EL (cell line): ENCODE results near the gene PALMD.

ENCODE experiments used
- DNase-seq: peaks from one replicate; pipeline ENCODE4 v3.0.0-alpha.2; 2016

PALMD gene

DNA sequence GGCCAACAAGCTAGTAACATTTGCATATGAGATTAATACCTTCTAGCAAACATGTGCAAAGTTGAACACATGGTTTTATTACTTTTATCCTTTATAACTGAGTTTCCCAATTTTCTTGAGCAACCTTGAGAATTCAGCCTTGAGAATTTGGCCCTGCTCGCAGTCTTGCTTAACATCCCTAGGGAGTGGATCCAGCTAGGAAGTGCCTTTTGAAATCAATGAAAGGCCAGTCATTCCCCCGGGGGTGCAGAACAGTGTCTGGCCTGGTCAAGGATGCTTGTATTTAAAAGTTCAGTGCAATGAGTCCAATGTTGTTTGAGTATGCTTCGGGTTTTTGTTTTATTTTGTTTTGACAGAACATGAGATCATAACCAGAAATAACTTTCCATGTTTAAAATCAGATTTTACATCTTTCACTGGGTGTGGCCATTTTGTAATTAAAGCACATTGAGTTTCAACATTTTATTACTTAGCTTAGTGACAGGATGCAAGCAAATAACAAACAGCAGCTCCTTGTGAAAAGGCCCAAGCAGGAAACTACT, 16.7 kb downstream of the PALMD start:
- peak; percentile 55 for DNase-seq

GRCh38 chr1:99663501-99663900, 17.6 kb downstream of the PALMD start:
- no peak for DNase-seq

GRCh38 chr1:99665212-99665611, 19.3 kb downstream of the PALMD start:
- no peak for DNase-seq

DNA sequence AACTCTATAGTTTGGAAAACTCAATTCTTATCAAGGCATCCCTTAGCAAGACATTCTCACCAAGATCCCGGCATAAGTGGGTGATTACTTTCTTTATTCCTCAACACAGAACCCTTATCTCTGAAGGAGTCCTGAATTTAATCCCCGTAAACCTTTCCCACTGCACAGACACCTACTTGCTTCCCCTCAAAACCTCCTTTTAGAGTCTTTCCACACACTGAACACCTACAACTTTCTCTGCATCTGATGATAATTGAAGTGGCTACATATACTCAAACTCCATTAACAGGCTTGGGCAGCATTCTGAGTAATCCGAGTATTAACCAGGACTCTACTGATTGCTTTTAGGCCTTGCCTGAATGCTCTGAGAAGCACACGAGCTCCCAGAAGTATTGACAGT, 23.5 kb downstream of the PALMD start:
- no peak for DNase-seq

DNA sequence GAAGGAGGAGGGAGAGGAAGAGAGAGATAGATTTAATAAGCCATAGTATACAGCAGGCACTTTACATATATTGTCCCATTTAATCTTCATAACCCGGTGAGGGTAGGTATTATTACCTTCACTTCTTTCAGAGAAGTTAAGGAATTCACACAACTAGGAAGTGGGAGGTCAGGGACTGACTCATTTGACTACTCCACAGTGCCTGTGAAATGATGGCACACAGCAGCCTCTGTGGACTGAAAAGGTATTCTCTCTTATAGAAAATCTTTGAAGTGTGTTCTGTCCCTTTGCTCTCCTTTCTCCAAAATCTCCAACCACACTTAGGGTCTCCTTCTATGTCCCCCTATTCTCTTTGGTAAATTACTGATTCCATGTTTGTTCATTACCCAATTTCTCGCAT, 23.9 kb downstream of the PALMD start:
- DNase-seq = no peak

GRCh38 chr1:99670583-99670982, 24.7 kb downstream of the PALMD start:
- no peak for DNase-seq

- DNase-seq = no peak
Measured at GRCh38 chr1:99672038-99672437, 26.1 kb downstream of the PALMD start.

- DNase-seq = peak; percentile 45
Measured at GRCh38 chr1:99672530-99673213, 26.8 kb downstream of the PALMD start.

GRCh38 chr1:99673315-99673714, 27.4 kb downstream of the PALMD start:
- DNase-seq = no peak

DNA sequence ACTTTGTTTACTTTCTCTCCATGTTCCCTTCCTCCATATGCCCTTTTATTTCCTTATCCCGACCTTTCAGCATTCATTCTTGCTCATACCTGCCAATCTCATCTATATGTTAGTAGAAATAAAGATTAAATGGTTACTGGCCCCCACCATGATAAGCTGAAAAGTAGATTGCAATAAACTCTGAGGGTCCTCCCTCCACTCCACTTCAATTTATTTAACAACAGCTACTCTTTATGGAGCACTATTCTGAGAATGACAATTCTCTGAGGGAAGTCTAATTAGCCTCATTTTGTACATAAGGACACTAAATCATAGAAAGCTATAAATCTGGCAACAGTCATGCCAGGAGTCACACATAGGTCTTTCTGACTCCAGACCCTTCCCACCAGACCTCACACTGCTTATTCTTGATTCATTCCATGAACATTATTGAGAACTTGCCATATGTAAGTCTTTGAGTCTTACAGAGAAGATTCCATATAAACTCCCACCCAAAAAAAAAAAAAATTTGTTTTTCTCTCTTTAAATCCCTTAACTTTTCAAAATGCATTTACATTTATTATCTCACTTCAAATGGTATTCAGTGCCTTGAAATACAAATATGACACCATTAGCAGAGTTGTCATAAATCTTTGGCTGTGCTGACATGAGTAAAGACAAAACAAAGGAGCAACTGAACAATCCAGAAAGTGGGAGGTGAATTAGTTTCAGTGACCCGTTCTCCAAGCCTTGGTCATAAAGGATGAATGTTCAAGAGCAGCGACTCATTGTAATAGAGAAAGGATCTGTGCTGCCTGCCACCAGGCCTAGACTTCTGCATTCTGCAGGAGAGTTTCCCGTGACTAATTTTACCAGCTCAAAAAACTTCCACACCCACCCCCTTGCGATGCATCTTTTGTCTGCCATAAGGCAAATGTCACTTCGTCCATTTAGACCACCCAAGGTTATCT, 28.5 kb downstream of the PALMD start:
- no peak for DNase-seq

- DNase-seq = no peak
Measured at GRCh38 chr1:99675292-99675691, 29.4 kb downstream of the PALMD start.

DNA sequence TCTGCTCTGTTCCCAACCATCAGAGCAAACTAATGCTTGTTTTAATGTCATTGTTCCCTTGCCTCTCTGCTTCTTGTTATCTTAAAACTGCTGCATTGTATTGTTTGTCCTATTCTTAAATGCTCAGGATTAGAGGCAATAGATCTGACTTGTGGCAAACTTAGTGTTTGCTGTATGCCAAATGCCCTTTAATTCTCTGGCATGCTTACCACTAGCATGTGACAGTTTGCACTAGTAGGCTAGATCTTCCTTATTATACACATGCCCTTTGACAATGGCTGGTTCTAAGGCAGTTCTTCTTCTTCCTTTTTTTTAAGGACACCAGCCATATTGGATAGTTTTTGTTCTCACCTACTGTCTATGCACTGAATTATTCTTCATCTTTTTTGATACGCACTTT, 30.1 kb downstream of the PALMD start:
- DNase-seq = no peak

- no peak for DNase-seq
Measured at GRCh38 chr1:99676876-99677275, 31.0 kb downstream of the PALMD start.

DNA sequence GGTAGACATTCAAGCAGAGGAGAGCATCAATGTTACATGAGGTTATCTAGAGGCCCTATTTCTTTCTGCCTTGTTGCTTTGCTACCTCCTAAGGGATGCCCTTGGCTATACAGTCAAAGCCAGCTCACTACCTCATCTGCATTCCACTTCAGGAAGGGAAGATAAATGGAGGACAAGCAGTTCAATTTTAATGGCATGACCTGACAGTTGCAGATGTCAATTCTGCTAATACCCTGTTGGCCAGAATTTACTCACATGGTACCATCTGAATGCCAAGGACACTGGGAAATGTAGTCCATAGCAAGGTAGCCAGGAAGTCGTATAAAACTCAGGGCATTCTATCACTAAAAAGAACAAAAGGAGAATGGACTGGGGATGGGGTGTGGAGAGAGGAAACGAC, 31.5 kb downstream of the PALMD start:
- no peak for DNase-seq

DNA sequence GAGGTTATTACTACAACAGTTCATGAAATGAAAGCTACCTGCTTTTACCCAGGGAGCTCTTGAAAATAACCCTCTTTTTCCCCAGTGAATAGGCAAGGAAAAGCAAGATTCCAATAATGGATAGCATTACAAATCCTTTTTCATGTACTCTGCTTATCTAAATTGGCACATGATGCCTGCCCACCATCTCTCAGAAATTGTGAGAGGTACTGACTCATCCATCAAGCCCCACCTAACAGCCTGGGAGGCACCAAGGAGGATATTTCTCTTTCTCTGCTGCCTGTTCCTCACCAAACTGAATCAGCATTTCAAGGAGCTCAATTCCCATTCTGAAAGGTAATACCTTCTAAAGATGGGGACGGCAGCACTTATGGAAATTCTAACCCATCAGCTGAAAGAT, 34.4 kb downstream of the PALMD start:
- peak; percentile 52 for DNase-seq

- peak; percentile 20 for DNase-seq
Measured at GRCh38 chr1:99681583-99681982, 35.7 kb downstream of the PALMD start.

DNA sequence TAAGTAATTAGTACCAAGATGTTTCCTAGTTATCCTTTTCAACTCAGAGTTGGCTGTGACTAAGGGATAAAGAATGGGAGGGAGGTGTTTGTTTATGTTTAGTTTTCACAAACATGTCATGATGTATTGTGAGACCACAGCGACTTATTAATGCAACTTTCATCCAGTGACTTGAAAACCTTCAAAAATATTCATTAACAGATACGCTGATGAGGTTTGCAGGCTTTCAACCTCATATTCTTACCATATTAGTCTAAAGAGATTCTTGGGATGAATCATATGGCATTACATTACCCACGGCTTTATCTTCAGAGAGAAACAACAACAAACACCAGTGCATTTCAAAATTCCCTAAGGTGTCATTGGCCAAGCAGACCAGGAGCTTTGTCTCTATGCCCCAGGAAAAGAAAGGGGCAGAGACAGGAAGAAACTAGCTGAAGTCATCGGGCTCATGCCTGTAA, 36.4 kb downstream of the PALMD start:
- peak; percentile 80 for DNase-seq

- peak; percentile 85 for DNase-seq
Measured at GRCh38 chr1:99685516-99686180, 39.7 kb downstream of the PALMD start.

DNA sequence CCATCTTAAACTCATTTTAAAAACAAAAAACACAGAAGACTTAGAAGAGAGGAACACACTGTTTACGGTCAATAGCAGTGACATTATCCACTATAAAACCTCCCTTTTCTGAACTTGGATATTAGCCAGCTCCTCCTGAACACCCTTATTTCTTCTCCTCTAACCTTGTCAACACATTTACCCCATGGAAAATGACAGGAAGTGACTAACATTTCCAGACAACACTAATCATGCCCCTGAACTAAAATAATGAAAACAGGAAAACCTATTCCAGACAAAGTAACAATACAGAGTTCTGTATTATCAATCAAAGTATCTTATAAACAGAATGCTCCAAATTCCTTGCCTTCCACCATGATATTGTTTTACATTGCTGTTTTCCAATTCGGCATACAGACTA, 45.3 kb downstream of the PALMD start:
- DNase-seq = peak; percentile 27

DNA sequence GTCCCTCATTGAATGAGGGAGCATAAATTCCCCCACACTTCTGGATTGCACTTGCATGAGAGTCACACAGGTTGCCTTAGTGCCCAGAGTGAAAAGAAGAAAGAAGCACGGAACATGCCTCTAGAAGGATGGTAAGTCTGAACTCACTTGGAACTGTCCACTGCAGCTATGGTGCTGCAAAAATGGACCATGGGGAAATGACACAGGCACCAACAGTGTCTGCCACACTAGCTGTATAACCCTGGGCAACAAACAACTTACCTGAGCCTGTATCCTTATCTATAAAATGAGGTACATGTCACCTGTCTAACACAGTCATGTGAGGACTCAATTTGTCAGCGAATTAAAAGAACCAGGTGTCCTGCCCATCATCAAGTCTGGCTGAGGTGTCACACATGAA, 50.7 kb downstream of the PALMD start:
- no peak for DNase-seq

DNA sequence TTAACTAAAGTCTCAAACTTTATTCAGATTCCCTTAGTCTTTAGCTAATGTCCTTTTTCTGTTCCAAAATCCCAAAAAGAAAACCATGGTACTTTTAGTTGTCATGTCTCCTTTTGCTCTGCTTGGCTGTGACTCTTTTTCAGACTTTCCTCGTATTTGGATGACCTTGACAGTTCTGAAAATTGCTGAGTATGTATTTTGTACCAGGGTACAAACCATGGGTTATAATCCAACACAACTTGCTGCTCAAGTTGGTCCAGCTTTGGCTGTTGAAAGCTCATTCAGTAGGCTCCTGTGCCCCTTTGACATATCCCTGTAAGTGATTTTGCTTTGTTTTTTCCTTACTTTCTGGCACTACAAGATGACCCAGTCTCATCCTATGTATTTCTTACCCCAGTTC, 51.7 kb downstream of the PALMD start:
- DNase-seq = no peak

GRCh38 chr1:99700020-99700419, 54.1 kb downstream of the PALMD start:
- DNase-seq = no peak

DNA sequence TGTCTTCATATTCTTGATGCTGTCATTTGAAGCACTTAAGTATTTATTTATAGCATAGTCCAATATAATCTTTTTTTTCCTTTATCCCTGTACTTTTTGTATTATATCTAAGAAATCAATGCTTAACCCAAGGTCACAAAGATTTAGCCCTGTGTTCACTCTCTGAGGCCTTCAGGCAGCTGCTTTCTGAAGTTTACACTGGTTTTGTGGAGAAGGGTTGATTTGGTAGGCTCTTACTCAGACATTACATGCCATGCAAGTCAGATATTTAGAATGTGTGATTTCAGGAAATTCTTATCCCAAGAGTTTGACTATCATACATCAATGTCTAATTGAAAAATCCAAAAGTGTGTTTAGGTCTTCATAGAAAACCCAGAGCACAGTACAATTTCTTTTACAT, 56.3 kb downstream of the PALMD start:
- no peak for DNase-seq
